HepG2 (cell line): ENCODE results near the gene GFRA4. TPM values are rescaled to one million over a fixed set of nuclear protein-coding genes. Genes with fewer than 3 reads are reported as not detected.
A peak's percentile ranks its signal among the peaks of the same experiment; 100 is the strongest.

Experiments
- ELF4 ChIP-seq: sonication (generic); formaldehyde crosslinking; IDR thresholded peaks from 2 replicates; pipeline ENCODE4 v1.5.0; 2020; ENCODE audit warnings: missing genetic modification reagents, mild to moderate bottlenecking, moderate library complexity, borderline replicate concordance
- FOXJ3 ChIP-seq: sonication (generic); formaldehyde crosslinking; IDR thresholded peaks from 2 replicates; pipeline ENCODE4 v1.4.0; 2020; ENCODE audit warnings: missing genetic modification reagents, mild to moderate bottlenecking, borderline replicate concordance
- HOXA7 ChIP-seq: sonication (generic); formaldehyde crosslinking; IDR thresholded peaks from 2 replicates; pipeline ENCODE4 v1.8.1; 2022; ENCODE audit warnings: mild to moderate bottlenecking, missing genetic modification reagents, moderate library complexity
- JUNB ChIP-seq: sonication (generic); formaldehyde crosslinking; IDR thresholded peaks from 2 replicates; pipeline ENCODE4 v1.8.0; 2022; ENCODE audit warnings: missing genetic modification reagents, mild to moderate bottlenecking, borderline replicate concordance
- NPAS2 ChIP-seq: sonication (generic); formaldehyde crosslinking; IDR thresholded peaks from 2 replicates; pipeline ENCODE4 v1.8.0; 2022; ENCODE audit warnings: mild to moderate bottlenecking, missing genetic modification reagents, borderline replicate concordance
- NR2F2 ChIP-seq: IDR thresholded peaks from 2 replicates; pipeline ENCODE4 v1.6.1; 2012; ENCODE audit warnings: low read depth, inconsistent platforms, borderline replicate concordance
- TBX3 ChIP-seq: fragments of 450-650 bp; IDR thresholded peaks from 2 replicates; pipeline ENCODE4 v1.6.1; 2017; ENCODE audit warnings: antibody characterized with exemption, mild to moderate bottlenecking, inconsistent platforms, borderline replicate concordance
- TOE1 ChIP-seq: sonication (generic); formaldehyde crosslinking; IDR thresholded peaks from 2 replicates; pipeline ENCODE4 v1.4.0; 2020; ENCODE audit warnings: mild to moderate bottlenecking, missing genetic modification reagents
- ZNF121 ChIP-seq: sonication (generic); formaldehyde crosslinking; IDR thresholded peaks from 2 replicates; pipeline ENCODE4 v1.5.0; 2020; ENCODE audit warnings: mild to moderate bottlenecking, missing genetic modification reagents
- ZNF17 ChIP-seq: sonication (generic); formaldehyde crosslinking; IDR thresholded peaks from 2 replicates; pipeline ENCODE4 v1.5.0; 2020; ENCODE audit warnings: mild to moderate bottlenecking, missing genetic modification reagents
- ZNF207 ChIP-seq: fragments of 450-650 bp; IDR thresholded peaks from 2 replicates; pipeline ENCODE4 v1.6.1; 2016; ENCODE audit warnings: antibody characterized with exemption, borderline replicate concordance
- ZNF3 ChIP-seq: IDR thresholded peaks from 2 replicates; pipeline ENCODE4 v1.7.0; 2017; ENCODE audit warnings: inconsistent platforms
- ZNF614 ChIP-seq: IDR thresholded peaks from 2 replicates; pipeline ENCODE4 v1.6.1; 2018; ENCODE audit warnings: missing biosample characterization, missing genetic modification reagents, inconsistent platforms, borderline replicate concordance
- ZNF674 ChIP-seq: sonication (generic); formaldehyde crosslinking; IDR thresholded peaks from 2 replicates; pipeline ENCODE4 v1.5.0; 2020; ENCODE audit warnings: low read depth, mild to moderate bottlenecking, missing genetic modification reagents
- ZNF678 ChIP-seq: sonication (generic); formaldehyde crosslinking; IDR thresholded peaks from 2 replicates; pipeline ENCODE4 v1.4.0; 2020; ENCODE audit warnings: mild to moderate bottlenecking, missing genetic modification reagents
- ZZZ3 ChIP-seq: sonication (generic); formaldehyde crosslinking; IDR thresholded peaks from 2 replicates; pipeline ENCODE4 v1.4.0; 2020; ENCODE audit warnings: missing genetic modification reagents, mild to moderate bottlenecking, borderline replicate concordance
- polyA plus RNA-seq, 8 experiments: library from polyadenylated mRNA; depleted of rRNA in 3 of 8; stranded (reverse) in 7 of 8; unstranded in 1 of 8; fragments of >200 nt; fragmentation: Illumina TruSeq in 4 of 8; extraction: Trizol in 4 of 8; gene quantifications; 2 replicates each; pipeline versions ENCODE4 v1.2.1 to v1.2.3, GENCODE V29; 2011 to 2016; ENCODE audit warnings: low read depth in 4 of 8, missing spikeins in 1 of 8, mixed read lengths in 1 of 8; ENCODE audit not compliant: insufficient read depth in 1 of 8
- total RNA-seq, 5 experiments: library from RNA; depleted of rRNA; stranded (reverse); fragments of >200 nt; fragmentation: Illumina TruSeq; extraction: Trizol; gene quantifications; 2 replicates each; pipeline ENCODE4 v1.2.3, GENCODE V29; 2016; ENCODE audit warnings: low read depth in 1 of 5
- TF ChIP-seq, protein P1 (sequence below): sonication (generic); formaldehyde crosslinking; IDR thresholded peaks from 2 replicates; pipeline ENCODE4 v1.4.0; 2020; ENCODE audit warnings: missing genetic modification reagents, borderline replicate concordance
- TF ChIP-seq, protein P2 (sequence below): sonication (generic); formaldehyde crosslinking; IDR thresholded peaks from 2 replicates; pipeline ENCODE4 v1.5.1; 2020; ENCODE audit warnings: mild to moderate bottlenecking, missing genetic modification reagents
- TF ChIP-seq, protein P3 (sequence below): sonication (generic); formaldehyde crosslinking; IDR thresholded peaks from 2 replicates; pipeline ENCODE4 v1.4.0; 2020; ENCODE audit warnings: missing genetic modification reagents
- TF ChIP-seq, protein P4 (sequence below): sonication (generic); formaldehyde crosslinking; conservative IDR thresholded peaks from 2 replicates; pipeline ENCODE4 v1.8.0; 2022; ENCODE audit warnings: mild to moderate bottlenecking, moderate library complexity, missing genetic modification reagents

GFRA4 gene
- total and polyA plus RNA-seq, 2 of the 13 experiments (the other 11 are each of a cell fraction or from before 2014, with no cell fraction given): not detected

DNA sequence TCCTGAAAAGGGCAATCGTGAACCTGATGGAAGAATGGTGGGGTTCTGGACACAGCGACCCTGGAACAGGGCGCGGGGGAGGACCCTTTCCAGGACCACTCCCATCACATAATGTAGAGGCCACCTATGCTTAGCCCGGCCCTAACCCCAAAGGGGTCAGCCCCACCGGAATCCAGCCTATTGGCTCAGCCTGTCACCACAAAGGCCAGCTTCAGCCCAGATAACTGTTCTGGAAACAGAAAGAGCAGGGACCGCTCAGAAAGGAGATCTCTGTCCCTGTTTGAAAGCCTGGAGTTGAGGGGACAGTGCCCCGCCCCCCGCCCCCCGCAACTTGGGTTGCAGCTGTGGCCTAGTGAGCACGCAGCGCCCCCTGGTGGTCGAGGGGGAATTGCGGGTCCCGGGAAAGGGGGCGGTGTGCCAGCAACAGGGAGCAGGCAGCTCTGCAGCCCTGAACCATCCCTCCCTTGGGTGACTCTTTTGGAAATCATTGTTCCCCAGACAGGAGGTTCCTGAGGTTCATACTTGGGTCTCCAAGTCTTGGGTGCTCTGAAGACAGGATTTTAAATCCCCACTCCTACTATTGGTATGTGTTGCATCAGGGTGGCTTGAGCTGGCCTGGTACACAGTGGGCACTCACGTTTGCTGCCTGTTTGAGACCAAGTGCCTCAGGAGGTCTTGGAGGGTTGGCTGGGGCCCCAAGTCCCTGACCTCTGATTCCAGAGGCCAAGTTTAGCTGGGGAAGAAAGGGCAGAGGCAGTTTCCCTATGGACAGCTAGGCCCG lies 47.7 kb upstream of the GFRA4 start (continued):
- TF ChIP-seq ZNF17 (CRISPR knock-in tag) (peak; percentile 40; the same call in 1 of the 2 replicates), ZNF121 (CRISPR knock-in tag) (no peak), ZNF3 (no peak), FOXJ3 (CRISPR knock-in tag) (no peak), ELF4 (CRISPR knock-in tag) (no peak), TOE1 (CRISPR knock-in tag) (no peak), ZNF678 (no peak), ZNF207 (no peak), NPAS2 (CRISPR knock-in tag) (no peak), NR2F2 (no peak), HOXA7 (no peak), ZZZ3 (no peak), ZNF614 (CRISPR knock-in tag) (peak; percentile 53; the same call in 1 of the 2 replicates), JUNB (CRISPR knock-in tag) (no peak), ZNF674 (CRISPR knock-in tag) (no peak), TBX3 (no peak)
- TF ChIP-seq, protein P1, sequence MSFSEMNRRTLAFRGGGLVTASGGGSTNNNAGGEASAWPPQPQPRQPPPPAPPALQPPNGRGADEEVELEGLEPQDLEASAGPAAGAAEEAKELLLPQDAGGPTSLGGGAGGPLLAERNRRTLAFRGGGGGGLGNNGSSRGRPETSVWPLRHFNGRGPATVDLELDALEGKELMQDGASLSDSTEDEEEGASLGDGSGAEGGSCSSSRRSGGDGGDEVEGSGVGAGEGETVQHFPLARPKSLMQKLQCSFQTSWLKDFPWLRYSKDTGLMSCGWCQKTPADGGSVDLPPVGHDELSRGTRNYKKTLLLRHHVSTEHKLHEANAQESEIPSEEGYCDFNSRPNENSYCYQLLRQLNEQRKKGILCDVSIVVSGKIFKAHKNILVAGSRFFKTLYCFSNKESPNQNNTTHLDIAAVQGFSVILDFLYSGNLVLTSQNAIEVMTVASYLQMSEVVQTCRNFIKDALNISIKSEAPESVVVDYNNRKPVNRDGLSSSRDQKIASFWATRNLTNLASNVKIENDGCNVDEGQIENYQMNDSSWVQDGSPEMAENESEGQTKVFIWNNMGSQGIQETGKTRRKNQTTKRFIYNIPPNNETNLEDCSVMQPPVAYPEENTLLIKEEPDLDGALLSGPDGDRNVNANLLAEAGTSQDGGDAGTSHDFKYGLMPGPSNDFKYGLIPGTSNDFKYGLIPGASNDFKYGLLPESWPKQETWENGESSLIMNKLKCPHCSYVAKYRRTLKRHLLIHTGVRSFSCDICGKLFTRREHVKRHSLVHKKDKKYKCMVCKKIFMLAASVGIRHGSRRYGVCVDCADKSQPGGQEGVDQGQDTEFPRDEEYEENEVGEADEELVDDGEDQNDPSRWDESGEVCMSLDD (CRISPR knock-in tag): peak; percentile 69; the same call in 1 of the 2 replicates
- TF ChIP-seq, protein P2, sequence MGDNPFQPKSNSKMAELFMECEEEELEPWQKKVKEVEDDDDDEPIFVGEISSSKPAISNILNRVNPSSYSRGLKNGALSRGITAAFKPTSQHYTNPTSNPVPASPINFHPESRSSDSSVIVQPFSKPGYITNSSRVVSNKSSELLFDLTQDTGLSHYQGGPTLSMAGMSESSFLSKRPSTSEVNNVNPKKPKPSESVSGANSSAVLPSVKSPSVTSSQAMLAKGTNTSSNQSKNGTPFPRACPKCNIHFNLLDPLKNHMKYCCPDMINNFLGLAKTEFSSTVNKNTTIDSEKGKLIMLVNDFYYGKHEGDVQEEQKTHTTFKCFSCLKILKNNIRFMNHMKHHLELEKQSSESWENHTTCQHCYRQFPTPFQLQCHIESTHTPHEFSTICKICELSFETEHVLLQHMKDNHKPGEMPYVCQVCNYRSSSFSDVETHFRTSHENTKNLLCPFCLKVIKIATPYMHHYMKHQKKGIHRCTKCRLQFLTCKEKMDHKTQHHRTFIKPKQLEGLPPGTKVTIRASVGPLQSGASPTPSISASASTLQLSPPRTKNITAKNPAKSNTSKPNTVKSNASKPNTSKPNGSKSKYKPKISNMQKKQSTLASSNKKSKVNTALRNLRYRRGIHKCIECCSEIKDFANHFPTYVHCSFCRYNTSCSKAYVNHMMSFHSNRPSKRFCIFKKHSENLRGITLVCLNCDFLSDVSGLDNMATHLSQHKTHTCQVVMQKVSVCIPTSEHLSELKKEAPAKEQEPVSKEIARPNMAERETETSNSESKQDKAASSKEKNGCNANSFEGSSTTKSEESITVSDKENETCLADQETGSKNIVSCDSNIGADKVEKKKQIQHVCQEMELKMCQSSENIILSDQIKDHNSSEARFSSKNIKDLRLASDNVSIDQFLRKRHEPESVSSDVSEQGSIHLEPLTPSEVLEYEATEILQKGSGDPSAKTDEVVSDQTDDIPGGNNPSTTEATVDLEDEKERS (CRISPR knock-in tag): no peak
- TF ChIP-seq, protein P3, sequence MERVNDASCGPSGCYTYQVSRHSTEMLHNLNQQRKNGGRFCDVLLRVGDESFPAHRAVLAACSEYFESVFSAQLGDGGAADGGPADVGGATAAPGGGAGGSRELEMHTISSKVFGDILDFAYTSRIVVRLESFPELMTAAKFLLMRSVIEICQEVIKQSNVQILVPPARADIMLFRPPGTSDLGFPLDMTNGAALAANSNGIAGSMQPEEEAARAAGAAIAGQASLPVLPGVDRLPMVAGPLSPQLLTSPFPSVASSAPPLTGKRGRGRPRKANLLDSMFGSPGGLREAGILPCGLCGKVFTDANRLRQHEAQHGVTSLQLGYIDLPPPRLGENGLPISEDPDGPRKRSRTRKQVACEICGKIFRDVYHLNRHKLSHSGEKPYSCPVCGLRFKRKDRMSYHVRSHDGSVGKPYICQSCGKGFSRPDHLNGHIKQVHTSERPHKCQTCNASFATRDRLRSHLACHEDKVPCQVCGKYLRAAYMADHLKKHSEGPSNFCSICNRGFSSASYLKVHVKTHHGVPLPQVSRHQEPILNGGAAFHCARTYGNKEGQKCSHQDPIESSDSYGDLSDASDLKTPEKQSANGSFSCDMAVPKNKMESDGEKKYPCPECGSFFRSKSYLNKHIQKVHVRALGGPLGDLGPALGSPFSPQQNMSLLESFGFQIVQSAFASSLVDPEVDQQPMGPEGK (CRISPR knock-in tag): peak; percentile 88
- TF ChIP-seq, protein P4, sequence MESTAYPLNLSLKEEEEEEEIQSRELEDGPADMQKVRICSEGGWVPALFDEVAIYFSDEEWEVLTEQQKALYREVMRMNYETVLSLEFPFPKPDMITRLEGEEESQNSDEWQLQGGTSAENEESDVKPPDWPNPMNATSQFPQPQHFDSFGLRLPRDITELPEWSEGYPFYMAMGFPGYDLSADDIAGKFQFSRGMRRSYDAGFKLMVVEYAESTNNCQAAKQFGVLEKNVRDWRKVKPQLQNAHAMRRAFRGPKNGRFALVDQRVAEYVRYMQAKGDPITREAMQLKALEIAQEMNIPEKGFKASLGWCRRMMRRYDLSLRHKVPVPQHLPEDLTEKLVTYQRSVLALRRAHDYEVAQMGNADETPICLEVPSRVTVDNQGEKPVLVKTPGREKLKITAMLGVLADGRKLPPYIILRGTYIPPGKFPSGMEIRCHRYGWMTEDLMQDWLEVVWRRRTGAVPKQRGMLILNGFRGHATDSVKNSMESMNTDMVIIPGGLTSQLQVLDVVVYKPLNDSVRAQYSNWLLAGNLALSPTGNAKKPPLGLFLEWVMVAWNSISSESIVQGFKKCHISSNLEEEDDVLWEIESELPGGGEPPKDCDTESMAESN (CRISPR knock-in tag): 0 out of 2 replicates have a peak, but pooled peaks have one; percentile 45
